GM23248 (cell line): Measurements from ENCODE around the gene GFRA1. TPM values are rescaled to one million over a fixed set of nuclear protein-coding genes. Genes with fewer than 3 reads are reported as not detected.

Experiments
- DNase-seq: peaks from one replicate; pipeline ENCODE4 v3.0.0-alpha.2; 2015
- H2AFZ ChIP-seq: fragments of 200-600 bp; sonication (generic); 2 replicates; pipeline ENCODE4 v1.6.1; 2016; ENCODE audit warnings: antibody characterized with exemption
- H3F3A ChIP-seq: fragments of 200-600 bp; sonication (generic); 2 replicates; pipeline ENCODE4 v1.6.1; 2016; ENCODE audit warnings: mild to moderate bottlenecking, antibody characterized with exemption, mixed run types; ENCODE audit not compliant: insufficient read depth
- H3K27ac ChIP-seq: fragments of 200-600 bp; sonication (generic); 2 replicates; pipeline ENCODE4 v1.5.1; 2016; ENCODE audit warnings: mild to moderate bottlenecking
- H3K27me3 ChIP-seq: fragments of 200-600 bp; sonication (generic); replicated peaks from 2 replicates; pipeline ENCODE4 v1.6.1; 2016; ENCODE audit warnings: mild to moderate bottlenecking; ENCODE audit not compliant: insufficient read depth
- H3K36me3 ChIP-seq: fragments of 200-600 bp; sonication (generic); 2 replicates; pipeline ENCODE4 v1.6.1; 2016; ENCODE audit warnings: low read depth, mild to moderate bottlenecking
- H3K4me1 ChIP-seq: fragments of 200-600 bp; sonication (generic); 2 replicates; pipeline ENCODE4 v1.6.1; 2016; ENCODE audit warnings: mild to moderate bottlenecking; ENCODE audit not compliant: insufficient read depth
- H3K4me2 ChIP-seq: fragments of 200-600 bp; sonication (generic); one replicate; pipeline ENCODE4 v1.6.1; 2016; ENCODE audit warnings: mild to moderate bottlenecking; ENCODE audit not compliant: unreplicated experiment
- H3K4me3 ChIP-seq: fragments of 200-600 bp; sonication (generic); 2 replicates; pipeline ENCODE4 v1.5.1; 2016; ENCODE audit warnings: mild to moderate bottlenecking
- H3K79me2 ChIP-seq: fragments of 200-600 bp; sonication (generic); 2 replicates; pipeline ENCODE4 v1.6.1; 2016; ENCODE audit warnings: mild to moderate bottlenecking; ENCODE audit not compliant: insufficient read depth
- H3K9ac ChIP-seq: fragments of 200-600 bp; sonication (generic); 2 replicates; pipeline ENCODE4 v1.6.1; 2016; ENCODE audit warnings: mild to moderate bottlenecking
- H3K9me2 ChIP-seq: fragments of 200-600 bp; sonication (generic); 2 replicates; pipeline ENCODE4 v1.6.1; 2016; ENCODE audit warnings: mixed run types, mild to moderate bottlenecking, moderate library complexity; ENCODE audit not compliant: insufficient read depth
- H3K9me3 ChIP-seq: fragments of 200-600 bp; sonication (generic); one replicate; pipeline ENCODE4 v1.6.1; 2017; ENCODE audit warnings: low read depth
- H4K20me1 ChIP-seq: fragments of 200-600 bp; sonication (generic); 2 replicates; pipeline ENCODE4 v1.6.0; 2016; ENCODE audit not compliant: insufficient read depth
- EZH2 ChIP-seq: fragments of 200-600 bp; sonication (generic); IDR thresholded peaks from 2 replicates; pipeline ENCODE4 v1.6.1; 2018; ENCODE audit warnings: antibody characterized with exemption, mild to moderate bottlenecking; ENCODE audit not compliant: insufficient read depth, poor library complexity, severe bottlenecking
- EZH2phosphoT487 ChIP-seq: fragments of 200-600 bp; sonication (generic); IDR thresholded peaks from 2 replicates; pipeline ENCODE4 v1.6.1; 2018; ENCODE audit warnings: antibody characterized with exemption, moderate library complexity, mild to moderate bottlenecking, low read depth; ENCODE audit not compliant: insufficient read depth
- WGBS, 2 experiments: methylation state at CpG; one replicate each; pipeline ENCODE4 v1.1.6; 2015 to 2017; ENCODE audit warnings: low lambda C conversion rate in 2 of 2, low coverage in 1 of 2; ENCODE audit errors: missing lambda C conversion rate in 2 of 2; 5-methylcytosine and 5-hydroxymethylcytosine counted together
- in situ Hi-C: fragments of 300-500 bp; cut with MboI; formaldehyde crosslinking; loops from 2 replicates; pipeline ENCODE4 v1.15.0; 2020
- polyA plus RNA-seq: library from polyadenylated mRNA; unstranded; fragments of >200 nt; fragmentation: Nextera tagmentation; extraction: Ambion mirVana; gene quantifications from 2 replicates; pipeline ENCODE4 v1.2.1, GENCODE V29; 2016
- total RNA-seq: library from RNA; depleted of rRNA; stranded (reverse); fragments of >200 nt; shearing (Covaris generic); gene quantifications from 2 replicates; pipeline ENCODE4 v1.2.3, GENCODE V29; 2014

GFRA1 gene
- total and polyA plus RNA-seq, 2 experiments from 2014 or later, result 5.0 to 5.2 TPM

DNA sequence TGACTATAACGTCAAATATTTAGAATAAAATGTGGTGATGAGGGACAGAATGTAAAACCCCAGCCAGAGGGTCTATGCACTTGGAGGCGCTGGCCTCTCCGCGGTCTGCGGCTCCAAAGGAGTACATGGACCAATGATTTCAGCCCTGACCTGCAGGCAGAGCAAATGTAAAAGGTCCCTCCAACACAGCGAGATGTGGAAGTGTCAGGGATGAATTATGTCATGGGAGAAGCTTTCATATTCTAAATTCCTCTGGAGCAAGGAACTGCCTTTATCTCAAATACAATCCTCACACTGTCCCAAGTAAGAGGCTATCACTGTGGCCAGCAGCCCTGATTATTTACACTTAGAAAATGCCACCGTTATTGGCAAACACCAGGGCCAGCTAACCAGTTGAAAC is 139.4 kb downstream of the GFRA1 start:
- no peaks in the 10 kb centered on the region for H3F3A ChIP-seq
- no peaks in the 10 kb centered on the region for H3K4me1 ChIP-seq
- in situ Hi-C loops, result no loop called here
- H3K9me3 ChIP-seq, result no peaks in the 10 kb centered on the region
- H4K20me1 ChIP-seq, result no peaks in the 10 kb centered on the region
- no peak overlapping the region for H3K27ac ChIP-seq
- WGBS, 2 experiments, result 58 to 59% methylated on average over 7 of the region's 7 CpGs
- no peak for TF ChIP-seq EZH2phosphoT487
- H3K9ac ChIP-seq, result no peak overlapping the region
- no peak overlapping the region for H3K4me2 ChIP-seq
- H2AFZ ChIP-seq, result no peak overlapping the region
- H3K79me2 ChIP-seq, result no peaks in the 10 kb centered on the region
- 0 out of 2 replicates have a peak, but pooled peaks cover 9% of the 10 kb centered on the region for H3K27me3 ChIP-seq
- H3K4me3 ChIP-seq, result no peak overlapping the region
- H3K9me2 ChIP-seq, result no peaks in the 10 kb centered on the region
- no peaks in the 10 kb centered on the region for H3K36me3 ChIP-seq
- DNase-seq, result no peak

DNA sequence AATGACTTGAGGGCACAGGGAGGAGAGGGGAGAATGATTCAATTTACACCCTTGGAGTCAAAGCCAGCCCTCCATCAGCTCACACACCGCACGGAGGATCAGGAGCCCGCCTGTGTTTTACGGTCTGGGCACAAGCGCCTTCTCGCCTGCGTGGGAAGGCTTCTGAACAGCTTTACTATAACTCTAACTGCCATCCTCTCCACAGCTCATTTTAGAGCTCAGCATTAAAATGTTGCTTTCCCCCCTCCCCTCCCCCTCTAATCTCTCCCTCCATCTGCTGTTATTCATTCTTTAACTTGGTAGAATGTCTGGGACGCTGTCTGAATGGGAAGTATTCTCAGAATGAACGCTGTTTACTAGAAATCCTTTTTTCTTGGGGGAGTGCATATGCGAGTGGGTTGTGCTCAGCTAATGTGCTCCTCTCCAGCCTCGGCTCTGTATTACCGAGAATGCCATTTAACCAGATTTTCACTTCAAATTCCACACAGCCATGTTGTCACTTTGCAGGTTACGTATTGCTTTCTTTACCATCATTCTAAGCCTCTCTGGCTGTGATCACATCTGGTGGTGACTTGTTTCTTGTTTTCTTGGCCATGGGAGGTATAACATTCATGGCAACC is 140.1 kb downstream of the GFRA1 start:
- Histone ChIP-seq H3K9ac (no peak overlapping the region), H3F3A (no peaks in the 10 kb centered on the region), H3K36me3 (no peaks in the 10 kb centered on the region), H3K27ac (no peak overlapping the region), H3K9me3 (no peaks in the 10 kb centered on the region), H4K20me1 (no peaks in the 10 kb centered on the region), H3K4me1 (no peaks in the 10 kb centered on the region), H2AFZ (no peak overlapping the region), H3K4me3 (no peak overlapping the region), H3K27me3 (0 out of 2 replicates have a peak, but pooled peaks cover 9% of the 10 kb centered on the region), H3K9me2 (no peaks in the 10 kb centered on the region), H3K4me2 (no peak overlapping the region), H3K79me2 (no peaks in the 10 kb centered on the region)
- 80 to 84% methylated on average over 11 to 13 of the region's 13 CpGs for WGBS, 2 experiments
- in situ Hi-C loops, result no loop called here
- TF ChIP-seq EZH2phosphoT487 (no peak), EZH2 (no peak)
- no peak for DNase-seq

DNA sequence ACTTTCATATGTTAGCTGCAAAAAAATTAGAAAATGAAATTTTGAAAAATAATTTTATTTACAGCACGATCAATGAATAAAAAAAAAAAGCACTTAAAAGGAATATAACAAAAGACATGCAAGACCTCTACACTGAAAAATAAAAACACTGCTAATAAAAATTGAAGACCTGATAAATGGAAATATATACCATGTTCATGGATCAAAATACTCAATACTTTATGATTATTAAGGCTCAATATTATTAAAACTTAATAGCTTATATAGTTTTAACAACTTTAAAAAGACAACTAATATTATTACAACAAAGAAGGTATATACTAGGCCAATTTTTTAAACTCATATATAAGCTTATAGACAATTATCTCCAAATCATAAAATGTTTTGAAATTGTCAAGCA is 143.0 kb downstream of the GFRA1 start:
- H3K36me3 ChIP-seq, result no peaks in the 10 kb centered on the region
- H3K4me3 ChIP-seq, result no peak overlapping the region
- no peaks in the 10 kb centered on the region for H3K79me2 ChIP-seq
- H3K9me3 ChIP-seq, result no peaks in the 10 kb centered on the region
- no peaks in the 10 kb centered on the region for H4K20me1 ChIP-seq
- TF ChIP-seq EZH2phosphoT487, result no peak
- no peak for TF ChIP-seq EZH2
- no peak overlapping the region for H3K27ac ChIP-seq
- in situ Hi-C loops, result no loop called here
- no peak overlapping the region for H3K9ac ChIP-seq
- no peak for DNase-seq
- 29 to 45% methylated on average over 1 of the region's 1 CpG for WGBS, 2 experiments
- H3K4me1 ChIP-seq, result no peaks in the 10 kb centered on the region
- no peaks in the 10 kb centered on the region for H3K9me2 ChIP-seq
- H3K27me3 ChIP-seq, result 0 out of 2 replicates have a peak, but pooled peaks cover 9% of the 10 kb centered on the region
- H3F3A ChIP-seq, result no peaks in the 10 kb centered on the region
- no peak overlapping the region for H2AFZ ChIP-seq
- no peak overlapping the region for H3K4me2 ChIP-seq

DNA sequence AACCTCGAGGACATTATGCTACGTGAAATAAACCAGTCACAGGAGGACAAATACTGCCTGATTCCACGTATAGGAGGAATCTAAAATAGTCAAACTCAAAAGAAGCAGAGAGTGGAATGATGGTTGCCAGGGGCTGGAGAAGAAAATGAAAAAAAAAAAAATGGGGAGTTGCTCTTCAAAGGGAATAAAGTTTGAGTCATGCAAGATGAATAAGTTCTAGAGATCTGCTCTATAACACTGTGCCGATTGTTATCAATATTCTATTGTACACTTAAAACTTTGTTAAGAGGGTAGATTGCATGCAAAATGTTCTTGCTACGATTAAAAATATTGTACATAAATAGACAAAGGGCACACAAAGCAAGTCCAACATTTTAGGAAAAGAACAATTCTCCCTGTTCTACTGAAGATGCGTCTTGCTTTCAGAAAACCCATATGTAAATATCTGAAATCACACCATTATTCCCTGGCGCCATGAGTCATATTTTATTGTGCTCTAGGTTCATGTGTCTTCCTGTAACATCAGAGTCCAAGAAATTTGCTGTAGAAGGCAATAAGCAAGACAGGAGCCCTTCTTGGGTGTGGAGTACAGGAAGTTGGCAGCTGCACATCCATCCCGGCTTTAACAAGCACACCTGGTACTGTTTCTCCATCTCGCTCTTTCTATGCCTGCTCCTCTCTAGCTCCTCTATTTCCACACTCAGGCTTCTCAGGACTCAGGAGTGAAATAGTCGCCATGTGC is 145.9 kb downstream of the GFRA1 start:
- H3K4me1 ChIP-seq, result no peaks in the 10 kb centered on the region
- TF ChIP-seq EZH2 (no peak), EZH2phosphoT487 (no peak)
- no peak overlapping the region for H3K4me3 ChIP-seq
- no peaks in the 10 kb centered on the region for H3K36me3 ChIP-seq
- 68 to 73% methylated on average over 10 of the region's 10 CpGs for WGBS, 2 experiments
- no peak overlapping the region for H2AFZ ChIP-seq
- no peaks in the 10 kb centered on the region for H3K79me2 ChIP-seq
- H3K9me3 ChIP-seq, result no peaks in the 10 kb centered on the region
- no peaks in the 10 kb centered on the region for H3K9me2 ChIP-seq
- H4K20me1 ChIP-seq, result no peaks in the 10 kb centered on the region
- H3F3A ChIP-seq, result no peaks in the 10 kb centered on the region
- no peak overlapping the region for H3K9ac ChIP-seq
- in situ Hi-C loops, result no loop called here
- no peak overlapping the region for H3K27ac ChIP-seq
- DNase-seq, result no peak
- no peaks in the 10 kb centered on the region for H3K27me3 ChIP-seq
- H3K4me2 ChIP-seq, result no peak overlapping the region
